ENCODE results near the gene ASXL3. TPM values are rescaled to one million over a fixed set of nuclear protein-coding genes. Genes with fewer than 3 reads are reported as not detected.
A peak's percentile ranks its signal among the peaks of the same experiment; 100 is the strongest.

Gene ASXL3
- total RNA-seq, 1 donor from 2014 or later: under 0.01 TPM

- H3K4me3 ChIP-seq (ENCODE audit: low read depth, low read length): no peak overlapping the region
- FAIRE-seq (no peak), DNase-seq (ENCODE audit: low read depth) (no peak)
- TF ChIP-seq CTCF (IDR thresholded peaks at IDR 0.05; ENCODE audit: insufficient read depth, low read length, severe bottlenecking): no peak
- H3K36me3 ChIP-seq (ENCODE audit: control insufficient read depth, insufficient read depth, low read length): no peaks in the 10 kb centered on the region
- H3K27me3 ChIP-seq (ENCODE audit: control insufficient read depth, insufficient read depth, low read length): peaks cover 2% of the 10 kb centered on the region
These were observed 118.5 kb downstream of the ASXL3 start for GRCh38 chr18:33696332-33697162.

GRCh38 chr18:33697498-33697897, 119.5 kb downstream of the ASXL3 start:
- DNase-seq (ENCODE audit: low read depth) (peak; percentile 66), FAIRE-seq (no peak)
- no peak for TF ChIP-seq CTCF (IDR thresholded peaks at IDR 0.05; ENCODE audit: insufficient read depth, low read length, severe bottlenecking)
- H3K36me3 ChIP-seq (ENCODE audit: control insufficient read depth, insufficient read depth, low read length): no peaks in the 10 kb centered on the region
- H3K27me3 ChIP-seq (ENCODE audit: control insufficient read depth, insufficient read depth, low read length): peaks cover 2% of the 10 kb centered on the region
- no peak overlapping the region for H3K4me3 ChIP-seq (ENCODE audit: low read depth, low read length)

- FAIRE-seq (no peak), DNase-seq (ENCODE audit: low read depth) (no peak)
- Histone ChIP-seq H3K27me3 (ENCODE audit: control insufficient read depth, insufficient read depth, low read length) (peaks cover 2% of the 10 kb centered on the region), H3K36me3 (ENCODE audit: control insufficient read depth, insufficient read depth, low read length) (no peaks in the 10 kb centered on the region), H3K4me3 (ENCODE audit: low read depth, low read length) (no peak overlapping the region)
- no peak for TF ChIP-seq CTCF (IDR thresholded peaks at IDR 0.05; ENCODE audit: insufficient read depth, low read length, severe bottlenecking)
These were observed 121.4 kb downstream of the ASXL3 start for GRCh38 chr18:33699372-33699771.

- FAIRE-seq (no peak), DNase-seq (ENCODE audit: low read depth) (no peak)
- Histone ChIP-seq H3K36me3 (ENCODE audit: control insufficient read depth, insufficient read depth, low read length) (no peaks in the 10 kb centered on the region), H3K27me3 (ENCODE audit: control insufficient read depth, insufficient read depth, low read length) (peaks cover 2% of the 10 kb centered on the region), H3K4me3 (ENCODE audit: low read depth, low read length) (no peak overlapping the region)
- no peak for TF ChIP-seq CTCF (IDR thresholded peaks at IDR 0.05; ENCODE audit: insufficient read depth, low read length, severe bottlenecking)
These were observed 122.5 kb downstream of the ASXL3 start for GRCh38 chr18:33700513-33700976.

GRCh38 chr18:33702625-33703024, 124.6 kb downstream of the ASXL3 start:
- FAIRE-seq (no peak), DNase-seq (ENCODE audit: low read depth) (no peak)
- TF ChIP-seq CTCF (IDR thresholded peaks at IDR 0.05; ENCODE audit: insufficient read depth, low read length, severe bottlenecking): no peak

More at GRCh38 chr18:33702625-33703024, 124.6 kb downstream of the ASXL3 start:
- Histone ChIP-seq H3K36me3 (ENCODE audit: control insufficient read depth, insufficient read depth, low read length) (no peaks in the 10 kb centered on the region), H3K27me3 (ENCODE audit: control insufficient read depth, insufficient read depth, low read length) (peaks cover 2% of the 10 kb centered on the region), H3K4me3 (ENCODE audit: low read depth, low read length) (no peak overlapping the region)

Data from bronchial epithelial cell (primary cell).